IMR-90 (cell line): ENCODE measurements around the gene MID1.

ENCODE experiments used
- MAFK ChIP-seq: IDR thresholded peaks from 2 replicates; pipeline ENCODE4 v1.6.1; 2012; ENCODE audit warnings: low read depth, low read length, improper control_type of control experiment
- POLR2A ChIP-seq: IDR thresholded peaks from 2 replicates; pipeline ENCODE4 v1.6.1; 2012; ENCODE audit warnings: mild to moderate bottlenecking, low read depth, low read length
- RAD21 ChIP-seq: IDR thresholded peaks from 2 replicates; pipeline ENCODE4 v1.6.1; 2012; ENCODE audit warnings: low read length, improper control_type of control experiment
- TF ChIP-seq, protein P1 (sequence below): conservative IDR thresholded peaks from 2 replicates; pipeline ENCODE4 v1.5.1; 2012; ENCODE audit warnings: mild to moderate bottlenecking, low read depth, low read length, improper control_type of control experiment
- TF ChIP-seq, protein P2 (sequence below): fragments of 150-350 bp; IDR thresholded peaks from 2 replicates; pipeline ENCODE4 v1.6.1; 2016; ENCODE audit warnings: low read depth, mild to moderate bottlenecking, low read length, moderate library complexity, borderline replicate concordance

DNA sequence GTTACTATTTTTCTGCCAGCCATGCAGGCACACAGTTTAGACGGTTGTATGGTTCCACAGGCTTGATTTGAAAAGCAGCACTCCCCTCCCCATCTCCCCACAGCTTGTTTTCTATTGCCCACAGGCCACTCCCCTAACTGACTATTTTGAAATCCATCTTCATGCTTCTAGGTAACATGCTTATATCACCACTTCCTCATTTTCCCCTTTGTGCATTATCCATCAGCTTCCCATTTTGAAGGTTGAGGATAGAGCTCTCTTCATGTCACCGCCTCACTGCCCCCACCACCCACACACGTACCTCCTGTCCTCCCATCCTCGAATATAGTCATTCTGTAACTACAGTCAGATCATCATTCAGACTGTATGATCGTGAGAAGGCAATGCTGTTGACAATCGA lies 224.7 kb downstream of the MID1 start:
- TF ChIP-seq, protein P1, sequence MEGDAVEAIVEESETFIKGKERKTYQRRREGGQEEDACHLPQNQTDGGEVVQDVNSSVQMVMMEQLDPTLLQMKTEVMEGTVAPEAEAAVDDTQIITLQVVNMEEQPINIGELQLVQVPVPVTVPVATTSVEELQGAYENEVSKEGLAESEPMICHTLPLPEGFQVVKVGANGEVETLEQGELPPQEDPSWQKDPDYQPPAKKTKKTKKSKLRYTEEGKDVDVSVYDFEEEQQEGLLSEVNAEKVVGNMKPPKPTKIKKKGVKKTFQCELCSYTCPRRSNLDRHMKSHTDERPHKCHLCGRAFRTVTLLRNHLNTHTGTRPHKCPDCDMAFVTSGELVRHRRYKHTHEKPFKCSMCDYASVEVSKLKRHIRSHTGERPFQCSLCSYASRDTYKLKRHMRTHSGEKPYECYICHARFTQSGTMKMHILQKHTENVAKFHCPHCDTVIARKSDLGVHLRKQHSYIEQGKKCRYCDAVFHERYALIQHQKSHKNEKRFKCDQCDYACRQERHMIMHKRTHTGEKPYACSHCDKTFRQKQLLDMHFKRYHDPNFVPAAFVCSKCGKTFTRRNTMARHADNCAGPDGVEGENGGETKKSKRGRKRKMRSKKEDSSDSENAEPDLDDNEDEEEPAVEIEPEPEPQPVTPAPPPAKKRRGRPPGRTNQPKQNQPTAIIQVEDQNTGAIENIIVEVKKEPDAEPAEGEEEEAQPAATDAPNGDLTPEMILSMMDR = no peak
- TF ChIP-seq RAD21 = no peak
- TF ChIP-seq POLR2A = no peak
- TF ChIP-seq, protein P2, sequence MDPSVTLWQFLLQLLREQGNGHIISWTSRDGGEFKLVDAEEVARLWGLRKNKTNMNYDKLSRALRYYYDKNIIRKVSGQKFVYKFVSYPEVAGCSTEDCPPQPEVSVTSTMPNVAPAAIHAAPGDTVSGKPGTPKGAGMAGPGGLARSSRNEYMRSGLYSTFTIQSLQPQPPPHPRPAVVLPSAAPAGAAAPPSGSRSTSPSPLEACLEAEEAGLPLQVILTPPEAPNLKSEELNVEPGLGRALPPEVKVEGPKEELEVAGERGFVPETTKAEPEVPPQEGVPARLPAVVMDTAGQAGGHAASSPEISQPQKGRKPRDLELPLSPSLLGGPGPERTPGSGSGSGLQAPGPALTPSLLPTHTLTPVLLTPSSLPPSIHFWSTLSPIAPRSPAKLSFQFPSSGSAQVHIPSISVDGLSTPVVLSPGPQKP = no peak
- TF ChIP-seq MAFK = no peak
